Astrocyte (in vitro differentiated cells and primary cell): Measurements from ENCODE around the gene SCRN2. TPM values are rescaled to one million over a fixed set of nuclear protein-coding genes. Genes with fewer than 3 reads are reported as not detected.

Source experiments
- DNase-seq: peaks from one replicate; pipeline ENCODE4 v3.0.0-alpha.2; 2010; ENCODE audit warnings: low read depth
- FAIRE-seq: peaks from 2 replicates; lab custom pipeline; 2011; peaks lifted over from hg19 to GRCh38; lab: Jason Lieb, UNC
- H2AFZ ChIP-seq: 2 replicates; pipeline ENCODE4 v1.6.0; 2012; ENCODE audit warnings: low read depth, low read length, inconsistent platforms
- H3K27ac ChIP-seq: 2 replicates; pipeline ENCODE4 v1.5.1; 2011; ENCODE audit warnings: low read depth, low read length, inconsistent platforms
- H3K27me3 ChIP-seq: 2 replicates; pipeline ENCODE4 v1.6.0; 2011; ENCODE audit warnings: low read length, inconsistent platforms; ENCODE audit not compliant: insufficient read depth
- H3K36me3 ChIP-seq: 2 replicates; pipeline ENCODE4 v1.5.1; 2011; ENCODE audit warnings: low read length, inconsistent platforms; ENCODE audit not compliant: insufficient read depth
- H3K4me1 ChIP-seq: 2 replicates; pipeline ENCODE4 v1.5.1; 2011; ENCODE audit warnings: low read length, inconsistent platforms; ENCODE audit not compliant: insufficient read depth
- H3K4me2 ChIP-seq: 2 replicates; pipeline ENCODE4 v1.6.0; 2012; ENCODE audit warnings: low read length, inconsistent platforms
- H3K4me3 ChIP-seq: 2 replicates; pipeline ENCODE4 v1.5.1; 2011; ENCODE audit warnings: low read depth, mild to moderate bottlenecking, low read length, inconsistent platforms; ENCODE audit not compliant: insufficient read depth
- H3K79me2 ChIP-seq: 2 replicates; pipeline ENCODE4 v1.6.0; 2012; ENCODE audit warnings: mild to moderate bottlenecking, low read length, inconsistent platforms; ENCODE audit not compliant: insufficient read depth
- H3K9ac ChIP-seq: 2 replicates; pipeline ENCODE4 v1.6.0; 2012; ENCODE audit warnings: mild to moderate bottlenecking, low read length, inconsistent platforms
- H3K9me3 ChIP-seq: 2 replicates; pipeline ENCODE4 v1.5.1; 2012; ENCODE audit warnings: low read depth, mild to moderate bottlenecking, low read length, inconsistent platforms; ENCODE audit not compliant: insufficient read depth
- H4K20me1 ChIP-seq: 2 replicates; pipeline ENCODE4 v1.6.0; 2012; ENCODE audit warnings: low read length, inconsistent platforms; ENCODE audit not compliant: insufficient read depth
- H3K27ac Mint-ChIP-seq: one replicate; pipeline ENCODE4 v1.8.0; 2021; ENCODE audit warnings: mild to moderate bottlenecking, mixed read lengths; ENCODE audit not compliant: unreplicated experiment
- H3K27me3 Mint-ChIP-seq: one replicate; pipeline ENCODE4 v1.8.0; 2021; ENCODE audit warnings: low read depth, mixed read lengths; ENCODE audit not compliant: unreplicated experiment
- H3K36me3 Mint-ChIP-seq: one replicate; pipeline ENCODE4 v1.8.0; 2021; ENCODE audit warnings: low read depth, mixed read lengths; ENCODE audit not compliant: unreplicated experiment
- H3K4me1 Mint-ChIP-seq: one replicate; pipeline ENCODE4 v1.8.0; 2021; ENCODE audit warnings: low read depth, mixed read lengths; ENCODE audit not compliant: unreplicated experiment
- H3K4me3 Mint-ChIP-seq: one replicate; pipeline ENCODE4 v1.8.0; 2021; ENCODE audit warnings: mild to moderate bottlenecking, moderate library complexity, mixed read lengths; ENCODE audit not compliant: unreplicated experiment
- H3K9me3 Mint-ChIP-seq: one replicate; pipeline ENCODE4 v1.8.0; 2021; ENCODE audit warnings: mild to moderate bottlenecking, mixed read lengths; ENCODE audit not compliant: unreplicated experiment
- EZH2 ChIP-seq: IDR thresholded peaks from 2 replicates; pipeline ENCODE4 v1.6.1; 2012; ENCODE audit warnings: mild to moderate bottlenecking, low read length, inconsistent platforms; ENCODE audit not compliant: insufficient read depth
- total RNA-seq: library from RNA; stranded (reverse); gene quantifications from 2 replicates; pipeline ENCODE4 v1.2.1, GENCODE V29; 2021
- TF ChIP-seq, protein P1 (sequence below): IDR thresholded peaks from 2 replicates; pipeline ENCODE4 v1.5.1; 2011; ENCODE audit warnings: low read depth, mild to moderate bottlenecking, inconsistent platforms, low read length, moderate library complexity; ENCODE audit not compliant: insufficient read depth

The SCRN2 gene
- total RNA-seq, 1 donor from 2014 or later = 17.5 TPM

DNA sequence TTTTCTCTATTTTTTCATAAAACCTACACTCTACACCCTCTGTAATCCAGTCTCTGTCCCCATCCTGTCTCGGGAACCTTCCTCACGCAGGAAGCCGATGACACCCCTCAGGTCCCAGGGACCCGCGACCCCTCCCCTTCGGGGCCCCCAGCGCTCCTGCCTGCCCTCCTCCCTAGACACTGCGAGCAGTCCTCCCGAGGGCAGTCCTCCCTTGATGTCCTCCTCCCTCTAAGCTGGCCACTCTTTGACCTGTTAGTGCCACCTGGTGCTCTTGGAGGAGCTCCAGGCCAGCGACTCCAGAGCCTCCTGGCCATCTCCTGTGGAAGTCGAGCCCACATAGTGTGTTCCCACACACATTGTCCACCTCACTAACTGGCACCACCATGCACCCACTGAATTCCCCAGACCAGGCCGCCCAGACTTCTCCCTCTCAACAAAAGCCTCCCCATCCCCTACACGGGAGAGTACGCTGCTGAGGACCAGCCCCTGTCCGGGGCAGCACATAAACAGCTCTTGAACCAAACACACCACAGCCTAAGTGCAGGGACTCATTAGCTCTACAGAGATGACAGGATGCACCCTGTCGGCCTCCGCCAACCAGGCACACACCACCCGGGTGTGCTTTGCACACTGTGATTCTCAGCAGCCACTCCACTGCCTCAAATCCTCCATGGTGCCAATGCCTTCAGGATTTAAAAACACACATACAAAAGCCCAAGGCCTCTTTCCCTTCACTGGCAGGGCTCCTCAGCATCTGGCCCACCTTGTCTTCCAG lies 28.7 kb downstream of the SCRN2 start:
- peaks cover 29% of the 10 kb centered on the region for H3K4me1 Mint-ChIP-seq

DNA sequence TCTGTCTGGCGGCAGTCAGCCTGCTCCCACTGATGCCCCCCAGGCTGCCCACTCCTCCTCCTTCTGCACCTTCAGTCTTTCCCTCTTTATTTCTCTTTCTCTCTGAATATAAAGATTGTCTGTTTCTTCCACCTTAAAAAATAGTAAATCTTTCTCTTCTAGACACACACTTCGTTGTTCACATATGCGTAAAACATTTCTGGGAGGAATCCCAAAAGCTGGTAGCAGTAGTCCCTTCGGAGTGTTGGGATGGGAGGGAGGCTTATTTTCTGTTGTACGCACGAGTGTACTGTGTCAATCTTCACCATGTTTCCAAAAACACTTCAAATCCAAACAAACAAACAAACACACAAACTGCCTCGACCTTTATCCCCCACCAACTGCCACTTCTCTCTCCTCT lies 29.4 kb downstream of the SCRN2 start:
- H4K20me1 ChIP-seq = peaks cover 58% of the 10 kb centered on the region
- H2AFZ ChIP-seq = no peak overlapping the region
- H3K27me3 ChIP-seq = no peaks in the 10 kb centered on the region
- H3K4me3 ChIP-seq = no peak overlapping the region
- peaks cover 12% of the 10 kb centered on the region for H3K4me1 ChIP-seq
- H3K9me3 Mint-ChIP-seq = no peaks in the 10 kb centered on the region
- DNase-seq (no peak), FAIRE-seq (no peak)
- no peaks in the 10 kb centered on the region for H3K9me3 ChIP-seq
- H3K4me2 ChIP-seq = no peak overlapping the region
- TF ChIP-seq, protein P1, sequence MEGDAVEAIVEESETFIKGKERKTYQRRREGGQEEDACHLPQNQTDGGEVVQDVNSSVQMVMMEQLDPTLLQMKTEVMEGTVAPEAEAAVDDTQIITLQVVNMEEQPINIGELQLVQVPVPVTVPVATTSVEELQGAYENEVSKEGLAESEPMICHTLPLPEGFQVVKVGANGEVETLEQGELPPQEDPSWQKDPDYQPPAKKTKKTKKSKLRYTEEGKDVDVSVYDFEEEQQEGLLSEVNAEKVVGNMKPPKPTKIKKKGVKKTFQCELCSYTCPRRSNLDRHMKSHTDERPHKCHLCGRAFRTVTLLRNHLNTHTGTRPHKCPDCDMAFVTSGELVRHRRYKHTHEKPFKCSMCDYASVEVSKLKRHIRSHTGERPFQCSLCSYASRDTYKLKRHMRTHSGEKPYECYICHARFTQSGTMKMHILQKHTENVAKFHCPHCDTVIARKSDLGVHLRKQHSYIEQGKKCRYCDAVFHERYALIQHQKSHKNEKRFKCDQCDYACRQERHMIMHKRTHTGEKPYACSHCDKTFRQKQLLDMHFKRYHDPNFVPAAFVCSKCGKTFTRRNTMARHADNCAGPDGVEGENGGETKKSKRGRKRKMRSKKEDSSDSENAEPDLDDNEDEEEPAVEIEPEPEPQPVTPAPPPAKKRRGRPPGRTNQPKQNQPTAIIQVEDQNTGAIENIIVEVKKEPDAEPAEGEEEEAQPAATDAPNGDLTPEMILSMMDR = no peak
- TF ChIP-seq EZH2 = no peak
- peak overlapping the region; percentile 47 for H3K4me3 Mint-ChIP-seq
- H3K79me2 ChIP-seq = no peaks in the 10 kb centered on the region
- peaks cover 29% of the 10 kb centered on the region for H3K4me1 Mint-ChIP-seq
- no peaks in the 10 kb centered on the region for H3K27me3 Mint-ChIP-seq
- H3K27ac ChIP-seq = no peak overlapping the region
- H3K36me3 Mint-ChIP-seq = peaks cover 31% of the 10 kb centered on the region
- peaks cover 5% of the 10 kb centered on the region for H3K36me3 ChIP-seq
- H3K27ac Mint-ChIP-seq = peak overlapping the region; percentile 89
- H3K9ac ChIP-seq = no peak overlapping the region

More for the DNA sequence above, 28.7 kb downstream of the SCRN2 start:
- H3K4me3 Mint-ChIP-seq = peak overlapping the region; percentile 23
- H3K27ac ChIP-seq = no peak overlapping the region
- H3K9ac ChIP-seq = no peak overlapping the region
- FAIRE-seq (no peak), DNase-seq (no peak)
- peaks cover 24% of the 10 kb centered on the region for H3K36me3 Mint-ChIP-seq
- H2AFZ ChIP-seq = no peak overlapping the region
- H3K79me2 ChIP-seq = no peaks in the 10 kb centered on the region
- TF ChIP-seq, protein P1 = no peak
- TF ChIP-seq EZH2 = no peak
- H3K9me3 Mint-ChIP-seq = no peaks in the 10 kb centered on the region
- H3K27ac Mint-ChIP-seq = no peak overlapping the region
- no peaks in the 10 kb centered on the region for H3K27me3 ChIP-seq
- no peak overlapping the region for H3K4me3 ChIP-seq
- H3K9me3 ChIP-seq = no peaks in the 10 kb centered on the region
- peaks cover 52% of the 10 kb centered on the region for H4K20me1 ChIP-seq
- H3K4me2 ChIP-seq = no peak overlapping the region
- peaks cover 12% of the 10 kb centered on the region for H3K4me1 ChIP-seq
- peaks cover 5% of the 10 kb centered on the region for H3K36me3 ChIP-seq
- H3K27me3 Mint-ChIP-seq = no peaks in the 10 kb centered on the region
